DND-41 (cell line): ENCODE data around the gene XPO6.

ENCODE experiments used
- EZH2 ChIP-seq: IDR thresholded peaks from 3 replicates; pipeline ENCODE4 v1.6.1; 2012; ENCODE audit warnings: borderline replicate concordance, low read depth, mild to moderate bottlenecking, moderate library complexity, low read length, inconsistent platforms; ENCODE audit not compliant: severe bottlenecking
- TF ChIP-seq, protein P1 (sequence below): IDR thresholded peaks from 2 replicates; pipeline ENCODE4 v1.5.1; 2012; ENCODE audit warnings: borderline replicate concordance, low read length, moderate library complexity, mild to moderate bottlenecking; ENCODE audit not compliant: poor library complexity, severe bottlenecking; ENCODE audit errors: extremely low read depth

DNA sequence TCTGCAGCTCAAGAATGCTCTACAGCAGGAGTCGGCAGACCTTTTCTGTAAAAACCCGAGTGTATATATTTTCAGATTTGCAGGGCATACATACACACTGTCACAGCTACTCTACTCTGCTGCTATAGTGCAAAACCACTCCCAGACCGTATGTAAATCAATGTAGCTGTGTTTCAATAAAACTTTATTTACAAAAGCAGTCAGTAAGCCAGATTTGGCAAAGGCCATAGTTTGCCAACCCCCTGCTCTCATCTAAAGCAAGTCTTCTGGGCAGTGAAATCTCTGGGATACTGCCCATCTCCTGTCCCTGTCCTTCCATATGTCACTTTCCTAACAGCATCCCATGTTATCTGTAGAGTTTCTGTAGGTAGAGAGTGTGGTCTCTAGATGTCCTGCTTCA lies 91.0 kb downstream of the XPO6 start:
- TF ChIP-seq, protein P1, sequence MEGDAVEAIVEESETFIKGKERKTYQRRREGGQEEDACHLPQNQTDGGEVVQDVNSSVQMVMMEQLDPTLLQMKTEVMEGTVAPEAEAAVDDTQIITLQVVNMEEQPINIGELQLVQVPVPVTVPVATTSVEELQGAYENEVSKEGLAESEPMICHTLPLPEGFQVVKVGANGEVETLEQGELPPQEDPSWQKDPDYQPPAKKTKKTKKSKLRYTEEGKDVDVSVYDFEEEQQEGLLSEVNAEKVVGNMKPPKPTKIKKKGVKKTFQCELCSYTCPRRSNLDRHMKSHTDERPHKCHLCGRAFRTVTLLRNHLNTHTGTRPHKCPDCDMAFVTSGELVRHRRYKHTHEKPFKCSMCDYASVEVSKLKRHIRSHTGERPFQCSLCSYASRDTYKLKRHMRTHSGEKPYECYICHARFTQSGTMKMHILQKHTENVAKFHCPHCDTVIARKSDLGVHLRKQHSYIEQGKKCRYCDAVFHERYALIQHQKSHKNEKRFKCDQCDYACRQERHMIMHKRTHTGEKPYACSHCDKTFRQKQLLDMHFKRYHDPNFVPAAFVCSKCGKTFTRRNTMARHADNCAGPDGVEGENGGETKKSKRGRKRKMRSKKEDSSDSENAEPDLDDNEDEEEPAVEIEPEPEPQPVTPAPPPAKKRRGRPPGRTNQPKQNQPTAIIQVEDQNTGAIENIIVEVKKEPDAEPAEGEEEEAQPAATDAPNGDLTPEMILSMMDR = no peak
- TF ChIP-seq EZH2 = no peak
